NCI-H526 treated with DMSO at 0.1 percent for 48 hours (cell line): ENCODE results near the gene RRM2.

Experiments used
- DNase-seq: peaks from one replicate; lab custom pipeline; 2025; lab: John Stamatoyannopoulos, UW

The RRM2 gene

DNA sequence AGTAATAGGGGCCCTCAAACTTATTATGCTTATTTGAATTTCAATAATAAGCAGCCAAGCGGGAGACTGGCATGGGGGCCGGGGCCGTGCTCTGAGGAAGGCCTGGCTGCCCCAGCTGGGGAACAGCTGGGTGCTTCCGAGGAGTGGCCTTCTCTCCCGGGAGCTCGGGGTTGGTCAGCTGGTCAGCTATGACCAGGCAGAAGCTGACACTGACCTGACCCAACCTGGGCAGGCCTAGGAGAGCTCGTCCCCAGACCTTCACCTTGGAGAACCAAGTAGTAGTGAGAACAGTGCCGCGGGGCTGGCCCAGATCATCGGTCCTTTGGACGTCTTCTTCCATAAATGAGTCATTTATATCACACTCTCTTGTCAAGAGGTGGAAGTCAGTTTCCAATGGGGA, 36.1 kb downstream of the RRM2 start:
- DNase-seq = no peak

DNA sequence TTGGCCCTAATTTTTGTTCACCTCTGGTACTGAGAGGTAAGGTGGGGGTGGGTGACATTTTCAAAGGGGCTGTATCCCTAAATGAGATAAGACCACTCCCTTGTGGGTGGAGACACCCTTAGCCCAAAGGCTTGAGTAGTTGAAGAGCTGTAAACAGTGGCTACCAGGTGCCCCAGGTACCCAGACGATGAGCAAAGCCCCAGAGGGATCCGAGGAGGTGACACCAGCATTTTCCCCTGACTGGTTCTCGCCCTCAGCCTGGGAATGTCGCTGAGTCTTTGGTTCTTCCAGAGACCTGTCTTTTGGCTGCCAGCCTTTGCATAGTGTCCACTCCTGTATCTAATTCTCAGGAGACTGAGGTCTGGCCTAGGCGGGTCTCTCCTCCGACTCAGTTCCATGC, 36.5 kb downstream of the RRM2 start:
- no peak for DNase-seq

DNA sequence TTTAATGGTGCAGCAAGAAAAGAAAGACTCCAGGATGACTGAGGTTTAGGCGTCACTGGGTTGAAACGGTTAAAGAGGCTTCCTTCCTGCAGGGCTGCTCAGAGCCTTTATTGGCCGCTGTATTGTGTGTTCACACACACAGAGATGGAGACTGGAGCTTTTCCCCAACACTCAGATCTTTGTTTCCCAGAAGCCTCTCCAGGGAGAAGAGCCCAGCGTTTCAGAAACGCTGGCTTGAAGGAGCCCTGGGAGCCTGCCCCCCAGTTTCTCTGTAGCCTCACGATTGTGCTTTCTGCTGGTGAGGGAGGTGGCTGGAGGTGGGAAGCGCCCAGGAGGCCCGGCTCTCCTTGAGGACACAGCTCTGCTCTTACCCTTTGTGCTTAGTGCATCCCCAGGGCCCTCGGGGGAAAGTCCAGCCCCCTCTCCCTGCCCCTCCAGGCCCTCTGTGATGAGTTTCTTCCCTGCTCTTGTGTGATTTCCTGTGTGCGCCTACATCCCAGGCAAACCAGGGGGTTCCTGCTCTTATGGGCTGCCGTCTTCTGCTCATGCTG, 37.1 kb downstream of the RRM2 start:
- no peak for DNase-seq

DNA sequence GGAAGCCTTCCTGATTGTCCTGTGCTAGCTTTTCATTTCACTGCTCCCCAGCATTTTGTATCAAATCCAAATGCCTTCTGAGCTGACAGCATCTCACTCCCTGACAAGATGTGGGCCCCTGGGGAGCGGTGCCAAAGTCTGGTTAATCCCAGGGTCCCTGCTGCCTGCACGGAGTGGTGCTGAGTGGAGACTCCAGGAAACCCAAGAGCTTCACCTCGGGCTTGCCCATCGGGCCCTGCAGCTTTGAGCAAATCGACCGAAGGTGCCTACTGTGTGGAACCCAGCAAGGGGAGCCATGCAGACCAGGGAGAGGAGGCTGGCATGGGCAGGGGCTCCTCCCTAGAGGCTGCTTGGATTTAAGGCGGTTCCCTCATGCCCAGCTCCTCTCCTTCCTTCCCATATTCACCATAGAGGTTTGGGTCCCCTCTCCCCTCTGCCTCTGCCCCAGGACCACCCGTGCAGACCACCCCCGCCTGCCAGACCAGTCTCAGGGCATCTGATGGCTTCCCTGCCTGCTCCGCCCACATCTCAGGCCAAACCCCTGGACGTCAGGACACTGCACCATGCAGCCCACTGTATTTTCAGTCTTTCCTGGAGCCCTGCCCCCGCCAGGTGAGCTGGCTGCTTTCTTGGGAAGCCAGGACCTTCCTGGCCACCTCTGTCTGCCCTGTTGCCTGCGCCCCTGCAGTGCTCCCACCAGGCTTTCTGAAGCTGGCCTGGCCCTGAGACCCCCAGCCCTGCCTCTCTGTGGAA, 37.8 kb downstream of the RRM2 start:
- DNase-seq = no peak

DNA sequence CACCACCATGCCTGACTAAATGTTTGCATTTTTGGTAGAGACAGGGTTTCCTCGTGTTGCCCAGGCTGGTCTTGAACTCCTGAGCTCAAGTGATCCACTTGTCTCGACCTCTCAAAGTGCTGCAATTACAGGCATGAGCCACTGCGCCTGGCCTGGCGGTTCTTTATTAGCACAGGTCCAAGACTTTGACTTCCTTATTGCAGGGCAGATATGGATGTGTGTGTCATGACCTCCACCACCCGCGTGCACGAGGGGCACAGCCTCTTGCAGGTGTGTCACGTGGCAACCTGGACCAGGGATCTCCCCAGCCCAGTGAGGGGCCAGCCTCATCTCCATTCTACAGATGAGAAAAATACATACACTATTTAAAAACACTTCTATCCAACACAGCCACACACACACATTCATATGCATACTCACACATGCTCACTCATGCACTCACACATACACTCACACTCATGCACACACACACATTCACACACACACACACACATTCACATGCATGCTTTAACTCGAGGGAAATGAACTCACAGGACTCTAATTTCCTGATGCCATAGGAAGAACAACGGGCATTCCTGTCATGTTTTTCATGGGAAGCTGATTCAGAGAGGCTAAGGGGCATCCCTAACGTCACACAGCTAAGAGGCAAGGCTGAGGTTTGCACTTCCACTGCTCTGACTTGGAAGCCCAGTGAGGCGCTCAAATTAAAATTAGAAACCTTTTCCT, 38.8 kb downstream of the RRM2 start:
- DNase-seq = no peak

DNA sequence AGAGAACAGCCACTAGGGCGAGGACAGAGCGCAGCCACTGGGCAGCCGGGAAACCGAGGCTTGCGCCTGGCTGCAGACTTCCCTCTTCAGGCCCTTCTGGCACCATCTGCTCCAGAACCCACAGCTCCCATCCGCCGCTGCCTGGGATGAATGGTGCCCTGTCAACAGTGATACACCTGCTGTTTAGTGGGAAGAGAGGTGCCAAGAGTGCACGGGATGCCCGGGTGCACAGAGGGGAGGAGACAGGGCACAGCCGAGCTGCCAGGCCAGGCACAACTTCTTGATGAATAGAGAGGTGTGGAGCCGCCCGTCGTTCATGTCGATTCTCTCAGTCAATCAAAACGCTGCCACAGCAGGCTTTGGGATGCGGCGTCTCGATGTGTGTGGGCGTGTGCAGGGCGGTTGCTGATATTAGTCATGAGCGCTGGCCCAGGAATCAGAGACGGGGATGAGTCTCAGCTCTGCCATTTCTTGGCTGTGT, 39.5 kb downstream of the RRM2 start:
- no peak for DNase-seq

DNA sequence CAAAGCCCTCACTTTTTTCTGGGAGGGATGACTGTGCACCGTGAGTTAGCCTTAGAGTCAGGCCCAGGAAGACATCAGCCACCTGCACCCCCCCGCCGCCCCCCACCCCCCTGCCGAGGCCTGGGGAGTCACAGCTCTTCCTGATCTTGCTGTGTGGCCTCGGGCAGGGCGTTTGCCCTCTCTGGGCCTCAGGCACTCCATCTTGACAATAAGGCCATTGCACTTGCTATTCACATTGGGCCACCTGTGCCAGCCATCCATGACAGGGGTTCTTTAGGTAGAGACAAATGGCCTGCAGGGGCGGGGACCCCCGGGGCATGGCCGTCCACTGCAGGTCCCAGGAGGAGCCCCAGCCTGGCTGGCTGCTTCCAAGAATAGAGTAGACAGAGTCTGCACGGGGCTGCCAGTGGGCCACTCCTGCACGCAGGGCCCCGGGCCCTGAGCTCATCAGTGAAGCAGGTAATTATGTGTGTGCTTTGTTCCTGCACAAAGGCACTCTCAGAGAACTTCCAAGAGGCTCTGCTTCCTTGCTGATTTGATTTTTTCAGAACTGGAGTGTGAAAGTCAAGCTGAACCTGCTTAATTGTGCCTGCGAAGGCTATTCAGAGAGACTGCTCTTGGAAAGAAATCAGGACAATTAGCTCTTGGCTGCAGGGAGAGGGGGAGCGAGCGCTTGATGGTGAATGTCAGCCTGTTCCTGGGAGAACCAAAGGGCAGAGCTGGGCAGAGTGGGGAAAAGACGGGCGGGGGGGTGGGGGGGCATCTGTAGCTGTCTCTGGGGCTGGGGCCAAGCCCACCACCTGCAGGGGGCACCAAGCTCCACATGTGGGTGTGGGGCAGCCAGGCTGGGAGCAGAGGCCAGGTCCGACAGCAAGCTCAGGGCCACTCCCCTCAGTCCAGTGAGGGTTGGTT, 40.3 kb downstream of the RRM2 start:
- DNase-seq = no peak

DNA sequence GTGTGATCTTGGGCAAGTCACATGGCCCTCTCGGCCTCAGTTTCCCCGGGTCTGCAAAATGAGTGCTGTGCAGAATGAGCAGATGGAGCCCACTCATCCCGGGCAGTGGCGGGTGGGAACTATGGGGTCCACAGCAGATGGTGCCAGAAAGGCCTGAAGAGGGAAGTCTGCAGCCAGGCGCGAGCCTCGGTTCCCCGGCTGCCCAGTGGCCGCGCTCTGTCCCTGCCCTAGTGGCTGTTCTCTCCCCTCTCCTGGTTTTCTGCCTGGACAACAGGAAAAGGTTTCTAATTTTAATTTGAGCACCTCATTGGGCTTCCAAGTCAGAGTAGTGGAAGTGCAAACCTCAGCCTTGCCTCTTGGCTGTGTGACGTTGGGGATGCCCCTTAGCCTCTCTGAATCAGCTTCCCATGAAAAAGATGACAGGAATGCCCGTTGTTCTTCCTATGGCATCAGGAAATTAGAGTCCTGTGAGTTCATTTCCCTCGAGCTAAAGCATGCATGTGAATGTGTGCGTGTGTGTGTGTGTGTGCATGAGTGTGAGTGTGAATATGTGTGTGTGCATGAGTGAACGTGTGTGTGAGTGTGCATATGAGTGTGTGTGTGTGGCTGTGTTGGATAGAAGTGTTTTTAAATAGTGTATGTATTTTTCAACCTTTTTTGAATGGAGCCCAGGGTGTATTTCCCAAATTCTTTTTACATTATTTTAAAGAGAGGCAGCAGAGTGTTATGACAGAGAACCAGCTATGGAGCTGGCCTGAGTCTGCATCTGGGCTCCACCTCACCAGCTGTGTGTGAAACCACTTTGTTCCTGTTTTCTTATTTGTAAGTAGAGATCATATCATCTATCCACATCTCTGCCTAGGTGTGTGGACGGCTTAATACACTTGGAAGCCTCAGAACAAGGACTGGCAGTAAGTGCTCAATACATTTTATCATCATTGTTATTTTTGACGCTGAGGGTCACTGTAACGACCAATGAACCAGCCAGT, 41.3 kb downstream of the RRM2 start:
- no peak for DNase-seq

DNA sequence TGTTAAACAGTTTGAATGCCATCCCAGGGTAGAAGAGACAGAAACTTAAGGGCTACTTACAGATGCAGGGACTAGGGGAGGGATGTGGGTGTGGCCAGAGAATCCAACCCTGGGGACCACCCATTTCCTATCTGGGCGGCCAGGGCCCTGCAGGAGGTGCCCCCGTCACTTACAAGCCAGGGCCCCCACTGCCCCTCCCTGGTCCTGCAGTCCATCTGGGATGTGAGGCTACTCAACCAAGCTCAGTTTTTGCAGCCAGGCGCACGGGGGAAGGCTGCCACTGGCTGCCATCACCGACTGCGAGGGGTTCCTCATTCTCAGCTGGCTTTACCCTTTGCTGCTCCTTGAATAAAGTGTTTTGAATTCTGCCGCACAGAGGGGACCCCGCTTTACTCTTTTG, 42.1 kb downstream of the RRM2 start:
- no peak for DNase-seq

DNA sequence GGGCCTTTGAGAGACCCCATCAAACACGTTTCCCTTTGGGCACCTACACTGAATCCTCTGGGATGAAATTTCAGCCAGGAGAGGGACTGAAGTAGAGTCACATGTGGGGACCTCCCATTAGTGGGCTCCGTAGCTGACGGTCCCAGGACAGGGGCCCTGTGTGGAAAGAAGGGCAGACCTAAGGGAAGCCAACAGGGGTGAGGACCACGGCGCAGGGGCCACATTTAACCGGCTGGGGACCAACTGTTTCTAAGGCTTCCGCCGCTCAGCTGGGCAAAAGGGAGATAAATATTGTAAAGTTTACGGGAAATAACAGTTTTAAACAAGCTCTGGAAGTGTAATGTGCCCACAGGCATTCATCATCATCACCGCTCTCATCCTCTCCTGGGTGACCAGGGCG, 42.7 kb downstream of the RRM2 start:
- DNase-seq = no peak

DNA sequence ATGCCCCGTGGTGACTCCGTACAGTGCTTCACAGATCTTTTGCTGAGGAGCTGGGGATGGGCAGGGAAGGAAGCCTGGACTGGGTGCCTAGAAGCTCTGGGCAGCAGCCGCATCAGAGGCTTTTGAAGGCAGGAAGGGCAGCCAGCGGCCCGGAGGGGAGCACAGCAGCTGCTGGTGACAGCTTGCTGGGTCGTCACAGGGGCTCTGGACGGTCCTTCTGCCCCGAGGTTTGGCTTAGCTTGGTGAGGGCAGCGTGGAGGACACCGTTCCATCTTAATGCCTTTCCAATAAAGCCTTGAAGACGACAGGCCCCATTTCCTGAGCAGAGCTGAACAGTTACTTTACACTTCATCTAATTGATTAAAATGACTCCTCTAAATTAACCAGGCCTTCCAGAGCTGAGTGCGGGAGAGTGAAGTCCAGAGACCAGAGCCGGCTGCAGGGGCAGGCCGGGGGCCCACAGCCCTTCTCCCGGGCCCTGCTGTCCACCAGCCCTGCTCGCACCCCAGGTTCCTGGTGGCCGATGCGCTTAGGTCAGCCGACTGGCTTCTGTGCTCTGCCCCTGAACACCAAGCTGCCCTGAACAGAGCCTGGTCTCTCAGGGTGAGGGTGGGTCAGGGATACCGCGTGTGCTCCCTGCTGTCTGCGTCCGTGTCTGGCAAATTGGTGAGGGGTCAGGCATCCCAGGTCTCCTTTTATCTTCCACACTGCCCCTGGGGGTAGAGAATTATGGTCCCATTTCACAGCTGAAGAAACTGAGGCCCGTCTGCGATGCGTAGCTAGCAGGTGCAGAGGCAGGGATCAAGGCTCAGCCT, 43.5 kb downstream of the RRM2 start:
- no peak for DNase-seq

DNA sequence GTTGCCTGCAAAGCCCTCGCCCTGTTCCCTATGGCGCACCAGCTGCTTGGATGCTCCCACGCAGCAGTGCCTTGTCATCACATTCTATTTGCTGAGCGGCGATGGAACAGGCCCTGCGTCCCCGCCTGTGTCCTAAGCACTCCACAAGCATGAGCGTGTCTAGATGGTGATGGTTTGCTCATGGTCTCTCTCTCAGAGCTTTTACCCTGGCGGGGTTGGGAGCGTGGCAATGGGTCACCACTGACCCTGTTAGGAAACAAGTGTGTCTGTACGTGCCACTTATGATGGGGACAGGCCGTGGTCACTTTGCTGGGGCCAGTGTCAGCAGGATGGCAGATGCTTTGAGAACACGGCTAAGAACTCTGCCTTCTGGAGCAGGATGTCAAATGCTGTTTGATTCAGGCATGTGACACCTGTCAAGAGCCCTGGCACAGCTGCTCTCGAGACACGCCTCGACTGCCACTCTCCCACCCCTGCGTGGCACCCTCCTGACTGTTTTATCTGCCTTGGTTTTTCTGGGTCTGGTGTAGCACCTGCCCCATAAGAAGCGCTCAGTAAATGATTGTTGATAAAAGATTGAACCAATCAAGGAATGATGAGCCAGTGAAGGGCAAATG, 44.2 kb downstream of the RRM2 start:
- DNase-seq = no peak

DNA sequence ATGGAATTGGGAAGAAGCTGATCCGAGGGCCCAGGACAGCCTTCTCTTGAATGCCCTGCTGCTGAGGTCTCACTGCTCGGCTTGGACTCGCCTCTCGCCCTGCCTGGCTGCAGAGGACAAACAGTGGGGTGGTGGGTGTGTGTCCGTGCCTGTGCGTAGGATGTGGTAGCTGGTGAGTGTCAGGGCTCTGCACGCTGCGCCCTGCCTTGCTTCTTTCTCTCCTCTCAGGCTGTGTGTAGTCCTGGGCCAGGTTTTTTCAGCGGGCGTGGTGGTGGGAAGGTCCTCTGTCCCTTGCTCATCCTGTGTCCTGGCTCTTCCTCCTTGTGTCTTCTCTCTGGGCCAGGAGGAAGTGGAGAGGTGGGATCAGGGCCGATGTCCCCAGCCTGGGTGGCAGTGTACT, 44.8 kb downstream of the RRM2 start:
- no peak for DNase-seq

DNA sequence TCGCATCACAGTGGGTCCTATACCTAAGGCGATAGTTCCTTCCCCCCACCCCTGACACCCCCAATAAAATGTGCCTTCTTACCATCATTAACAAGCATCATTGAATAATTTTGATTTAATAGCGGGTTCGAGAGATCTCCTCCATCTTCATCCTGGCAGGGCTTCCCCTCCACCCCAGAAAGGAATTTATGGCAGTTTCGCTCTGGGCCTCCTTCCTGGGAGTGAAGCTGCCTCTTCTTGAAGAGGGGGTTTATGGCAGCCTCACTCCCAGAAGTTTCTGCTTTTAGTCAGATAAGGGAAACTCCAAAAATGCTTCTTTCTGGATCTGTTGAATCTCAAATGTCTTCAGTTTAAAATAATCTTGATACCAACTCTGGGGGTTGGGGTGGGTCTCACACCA, 45.7 kb downstream of the RRM2 start:
- no peak for DNase-seq

DNA sequence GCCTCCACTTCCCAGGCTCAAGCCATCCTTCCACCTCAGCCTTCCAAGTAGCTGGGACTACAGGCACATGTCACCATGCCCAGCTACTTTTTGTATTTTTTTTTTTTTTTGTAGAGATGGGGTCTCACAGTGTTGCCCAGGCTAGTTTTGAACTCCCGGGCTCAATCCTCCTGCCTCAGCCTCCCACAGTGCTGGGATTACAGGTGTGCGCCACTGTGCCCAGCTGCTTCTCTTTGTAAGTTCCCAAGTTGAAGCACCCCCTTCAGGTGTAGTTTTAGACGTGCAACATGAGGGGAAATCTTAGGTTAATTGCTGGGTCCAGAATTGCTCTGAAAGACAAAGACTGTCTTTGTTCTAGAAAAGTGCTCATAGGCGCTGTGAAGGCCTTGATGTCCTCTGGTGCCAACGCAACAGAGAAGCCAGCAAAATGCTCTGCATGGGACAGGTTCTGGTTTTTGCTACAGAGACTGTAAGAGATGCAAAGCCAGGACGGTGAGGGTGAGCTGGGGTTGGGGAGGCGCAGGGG, 46.6 kb downstream of the RRM2 start:
- no peak for DNase-seq

DNA sequence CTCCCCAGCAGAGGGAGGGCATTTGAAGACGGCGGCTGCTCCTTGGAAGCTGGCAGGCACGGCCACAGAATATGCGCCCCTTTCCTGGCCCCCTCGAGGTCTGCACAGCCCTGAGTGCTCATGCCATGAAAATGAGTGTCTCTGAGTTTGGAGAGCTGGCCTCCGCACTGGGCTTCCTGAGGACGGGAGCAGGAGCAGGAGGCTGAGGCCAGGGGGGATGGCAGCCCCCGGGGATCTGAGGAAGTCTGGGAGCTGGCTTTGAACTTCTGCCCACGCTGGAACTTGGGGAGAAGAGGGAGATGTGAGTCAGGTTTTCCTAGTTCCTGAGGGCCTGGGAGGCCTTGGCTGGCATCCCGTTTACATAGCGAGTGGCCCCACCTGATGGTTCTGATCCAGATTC, 47.0 kb downstream of the RRM2 start:
- no peak for DNase-seq

DNA sequence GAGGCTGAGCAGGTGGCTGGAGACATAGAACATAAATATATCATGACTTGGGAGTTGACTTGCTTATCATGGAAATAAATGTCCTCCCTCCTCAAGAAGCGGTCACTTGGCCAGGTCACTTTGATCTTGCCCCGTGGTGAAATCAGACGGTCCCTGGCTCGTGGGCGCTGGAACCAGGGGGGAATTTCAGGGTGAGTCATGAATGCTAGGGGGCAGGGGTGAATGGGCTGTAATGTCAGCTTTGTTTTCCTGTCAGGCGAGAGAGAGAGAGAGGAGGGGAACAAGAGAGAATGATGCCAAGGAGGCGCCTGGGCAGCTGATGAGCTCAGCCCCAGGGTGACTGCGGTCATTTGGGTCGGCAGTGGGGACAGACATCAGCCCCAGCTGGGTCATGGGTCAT, 47.7 kb downstream of the RRM2 start:
- no peak for DNase-seq

DNA sequence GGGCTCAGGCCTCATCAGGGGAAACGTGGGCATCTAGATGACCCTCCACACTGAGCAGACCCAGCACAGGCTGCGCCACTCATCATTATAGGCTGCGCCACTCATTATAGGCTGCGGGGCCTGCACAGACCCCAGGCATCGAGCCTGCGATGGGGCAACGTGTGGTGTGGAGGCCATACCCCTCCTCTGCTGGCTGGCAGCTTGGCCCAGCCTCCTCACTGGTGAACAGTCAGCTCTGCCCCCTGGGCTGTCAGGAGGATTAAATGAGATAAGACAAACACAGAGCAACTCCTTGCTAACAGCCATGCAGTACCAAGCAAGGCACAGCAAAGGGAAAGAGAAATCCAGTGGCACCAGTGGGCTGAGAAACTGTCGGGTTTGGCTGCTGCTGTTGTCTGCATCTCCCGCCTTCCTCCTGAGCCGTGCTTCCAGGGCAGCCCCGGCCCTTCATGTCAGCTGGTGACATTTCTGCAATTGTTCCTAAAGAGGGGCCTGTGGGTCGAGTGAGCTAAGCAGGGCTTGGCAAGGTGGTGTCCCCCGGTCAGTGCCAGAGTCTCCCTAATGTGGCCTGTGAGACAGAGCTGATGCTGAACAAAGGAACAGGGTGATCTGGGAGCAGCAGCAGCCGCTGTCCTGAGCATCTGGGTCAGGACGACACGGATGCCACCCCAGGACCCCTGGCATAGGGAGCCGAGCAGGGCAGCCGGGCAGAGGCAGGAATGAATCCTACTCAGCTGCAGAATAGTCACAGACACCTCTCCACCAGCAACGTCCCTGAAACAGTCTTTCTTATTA, 48.7 kb downstream of the RRM2 start:
- no peak for DNase-seq
